A549 (cell line): ENCODE results near the gene FRMD4A.

Experiments used
- ESRRA ChIP-seq: fragments of 150-350 bp; IDR thresholded peaks from 2 replicates; pipeline ENCODE4 v1.6.1; 2014; ENCODE audit warnings: mild to moderate bottlenecking, low read length, borderline replicate concordance
- HDAC2 ChIP-seq: fragments of 200-600 bp; sonication (generic); IDR thresholded peaks from 2 replicates; pipeline ENCODE4 v1.6.1; 2016
- MAZ ChIP-seq: fragments of 150-350 bp; IDR thresholded peaks from 2 replicates; pipeline ENCODE4 v1.6.1; 2014; ENCODE audit warnings: antibody characterized with exemption, low read depth, low read length, borderline replicate concordance
- NFE2L2 ChIP-seq: fragments of 150-350 bp; conservative IDR thresholded peaks from 2 replicates; pipeline ENCODE4 v1.6.1; 2014; ENCODE audit warnings: low read length
- PBX3 ChIP-seq: IDR thresholded peaks from 2 replicates; pipeline ENCODE4 v1.6.1; 2012
- POLR2A ChIP-seq: IDR thresholded peaks from 2 replicates; pipeline ENCODE4 v1.6.1; 2012; ENCODE audit warnings: mild to moderate bottlenecking, low read length
- RAD21 ChIP-seq, 2 experiments: fragments of >200 bp in 1 of 2; sonication (Bioruptor Twin) in 1 of 2; formaldehyde crosslinking in 1 of 2; IDR thresholded peaks in 1 of 2; conservative IDR thresholded peaks in 1 of 2; 2 replicates in 1 of 2; 3 replicates in 1 of 2; pipeline ENCODE4 v1.6.1; 2012 to 2018; ENCODE audit warnings: inconsistent platforms in 1 of 2
- REST ChIP-seq: fragments of 200-600 bp; sonication (generic); IDR thresholded peaks from 2 replicates; pipeline ENCODE4 v1.6.1; 2016; ENCODE audit warnings: antibody characterized with exemption, mild to moderate bottlenecking, moderate library complexity
- TF ChIP-seq, protein P1 (sequence below): fragments of >200 bp; sonication (Bioruptor Twin); formaldehyde crosslinking; IDR thresholded peaks from 3 replicates; pipeline ENCODE4 v1.5.1; 2016
- TF ChIP-seq, protein P2 (sequence below): fragments of 250-450 bp; sonication (Bioruptor Pico); IDR thresholded peaks from 2 replicates; pipeline ENCODE4 v1.5.0; 2021; ENCODE audit warnings: mild to moderate bottlenecking, moderate library complexity, borderline replicate concordance

DNA sequence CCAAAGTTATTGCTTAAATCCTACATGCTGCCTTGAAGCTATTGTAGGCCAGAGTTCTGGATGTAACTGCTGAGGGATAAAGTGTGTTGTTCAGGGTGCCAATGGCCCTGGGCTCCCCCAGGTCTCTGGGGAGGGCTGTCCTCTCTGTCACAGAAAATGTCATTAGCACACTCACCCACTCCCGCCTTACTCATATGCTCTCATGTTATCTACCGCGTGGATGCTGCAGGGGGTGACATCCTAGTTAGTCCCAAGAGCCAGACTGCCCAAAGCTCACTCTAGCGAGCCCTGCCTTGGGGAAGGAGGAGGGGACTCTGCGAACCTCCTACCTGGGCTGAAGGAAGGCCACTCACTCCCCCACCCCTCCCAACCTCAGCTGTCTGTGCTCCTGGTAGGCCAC, 122.5 kb downstream of the FRMD4A start:
- TF ChIP-seq POLR2A (no peak), HDAC2 (no peak), REST (no peak), MAZ (no peak), ESRRA (no peak), PBX3 (no peak), RAD21 (conservative IDR thresholded peaks at IDR 0.05 in 1 of 2, IDR thresholded peaks at IDR 0.05 in 1 of 2) (no peak), NFE2L2 (no peak)
- TF ChIP-seq, protein P1, sequence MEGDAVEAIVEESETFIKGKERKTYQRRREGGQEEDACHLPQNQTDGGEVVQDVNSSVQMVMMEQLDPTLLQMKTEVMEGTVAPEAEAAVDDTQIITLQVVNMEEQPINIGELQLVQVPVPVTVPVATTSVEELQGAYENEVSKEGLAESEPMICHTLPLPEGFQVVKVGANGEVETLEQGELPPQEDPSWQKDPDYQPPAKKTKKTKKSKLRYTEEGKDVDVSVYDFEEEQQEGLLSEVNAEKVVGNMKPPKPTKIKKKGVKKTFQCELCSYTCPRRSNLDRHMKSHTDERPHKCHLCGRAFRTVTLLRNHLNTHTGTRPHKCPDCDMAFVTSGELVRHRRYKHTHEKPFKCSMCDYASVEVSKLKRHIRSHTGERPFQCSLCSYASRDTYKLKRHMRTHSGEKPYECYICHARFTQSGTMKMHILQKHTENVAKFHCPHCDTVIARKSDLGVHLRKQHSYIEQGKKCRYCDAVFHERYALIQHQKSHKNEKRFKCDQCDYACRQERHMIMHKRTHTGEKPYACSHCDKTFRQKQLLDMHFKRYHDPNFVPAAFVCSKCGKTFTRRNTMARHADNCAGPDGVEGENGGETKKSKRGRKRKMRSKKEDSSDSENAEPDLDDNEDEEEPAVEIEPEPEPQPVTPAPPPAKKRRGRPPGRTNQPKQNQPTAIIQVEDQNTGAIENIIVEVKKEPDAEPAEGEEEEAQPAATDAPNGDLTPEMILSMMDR, result no peak
- TF ChIP-seq, protein P2, sequence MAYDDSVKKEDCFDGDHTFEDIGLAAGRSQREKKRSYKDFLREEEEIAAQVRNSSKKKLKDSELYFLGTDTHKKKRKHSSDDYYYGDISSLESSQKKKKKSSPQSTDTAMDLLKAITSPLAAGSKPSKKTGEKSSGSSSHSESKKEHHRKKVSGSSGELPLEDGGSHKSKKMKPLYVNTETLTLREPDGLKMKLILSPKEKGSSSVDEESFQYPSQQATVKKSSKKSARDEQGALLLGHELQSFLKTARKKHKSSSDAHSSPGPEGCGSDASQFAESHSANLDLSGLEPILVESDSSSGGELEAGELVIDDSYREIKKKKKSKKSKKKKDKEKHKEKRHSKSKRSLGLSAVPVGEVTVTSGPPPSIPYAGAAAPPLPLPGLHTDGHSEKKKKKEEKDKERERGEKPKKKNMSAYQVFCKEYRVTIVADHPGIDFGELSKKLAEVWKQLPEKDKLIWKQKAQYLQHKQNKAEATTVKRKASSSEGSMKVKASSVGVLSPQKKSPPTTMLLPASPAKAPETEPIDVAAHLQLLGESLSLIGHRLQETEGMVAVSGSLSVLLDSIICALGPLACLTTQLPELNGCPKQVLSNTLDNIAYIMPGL (CRISPR knock-in tag), result no peak
